HG02678 (cell line): ENCODE data around the gene CCN5.

ENCODE experiments used
- ATAC-seq: cut with Tn5 transposase; IDR thresholded peaks from one replicate; pipeline ENCODE4 v1.9.1; 2021; ENCODE audit warnings: mild to moderate bottlenecking, moderate library complexity; ENCODE audit not compliant: unreplicated experiment

CCN5 gene

DNA sequence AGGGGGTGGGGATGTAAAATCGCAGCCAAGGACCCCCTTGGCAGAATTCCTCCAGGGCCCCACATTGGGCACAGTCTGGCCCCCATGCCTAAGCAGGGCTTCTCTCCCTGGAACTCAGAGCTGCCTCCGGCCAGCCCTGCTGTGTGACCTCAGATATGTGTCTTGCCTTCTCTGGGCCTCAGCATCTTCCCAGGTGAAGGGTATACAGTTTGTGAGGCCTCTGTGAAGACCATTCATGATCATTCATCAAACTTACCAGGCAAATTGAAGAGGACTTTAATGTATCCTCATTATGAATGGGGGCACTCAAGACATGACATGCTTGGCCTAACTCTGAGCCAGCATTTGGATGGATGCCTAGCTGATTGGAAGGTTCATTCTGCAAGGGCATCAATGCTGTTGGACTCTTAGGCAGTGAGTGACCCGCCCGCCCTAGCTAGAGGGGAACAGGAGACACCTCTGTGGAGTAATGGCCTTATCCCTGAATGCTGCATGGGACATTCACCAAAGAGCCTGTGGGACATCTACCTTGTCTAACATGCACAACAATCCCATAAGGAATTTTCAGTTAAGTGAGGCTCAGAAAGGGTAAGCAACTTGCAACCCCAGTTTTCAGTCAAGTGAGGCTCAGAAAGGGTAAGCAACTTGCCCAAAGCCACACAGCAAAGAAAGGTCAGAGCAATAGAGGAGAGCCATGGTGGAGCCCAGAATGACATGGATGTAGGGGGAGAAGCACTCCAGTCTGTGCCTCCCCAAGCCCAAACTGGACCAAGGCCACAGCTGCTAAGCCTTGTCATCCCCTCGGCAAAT is 535 bp downstream of the CCN5 start:
- no peak for ATAC-seq

- no peak for ATAC-seq
These were observed 1.3 kb downstream of the CCN5 start for GRCh38 chr20:44716309-44717106.

DNA sequence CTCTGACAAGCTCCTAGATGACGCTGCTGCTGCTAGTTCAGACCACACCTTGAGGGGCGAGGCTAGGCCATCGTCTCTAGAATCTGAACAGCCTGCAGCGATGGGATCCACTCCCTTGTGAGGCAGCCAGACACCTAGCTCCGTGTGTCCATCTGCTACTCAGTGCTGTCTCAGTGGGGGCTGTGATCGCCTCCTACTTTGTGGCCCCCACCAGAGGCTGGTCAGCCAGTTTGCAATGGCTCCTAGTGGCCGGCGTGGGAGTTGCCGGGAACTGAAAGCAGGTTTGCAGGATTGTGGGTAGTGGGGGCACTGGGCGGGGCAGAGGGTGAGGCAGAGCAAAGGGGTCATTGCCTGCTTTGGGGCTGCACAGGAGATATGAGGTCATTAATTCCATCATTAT is 2.8 kb downstream of the CCN5 start:
- no peak for ATAC-seq

GRCh38 chr20:44719841-44720240 is 4.7 kb downstream of the CCN5 start:
- ATAC-seq: no peak

DNA sequence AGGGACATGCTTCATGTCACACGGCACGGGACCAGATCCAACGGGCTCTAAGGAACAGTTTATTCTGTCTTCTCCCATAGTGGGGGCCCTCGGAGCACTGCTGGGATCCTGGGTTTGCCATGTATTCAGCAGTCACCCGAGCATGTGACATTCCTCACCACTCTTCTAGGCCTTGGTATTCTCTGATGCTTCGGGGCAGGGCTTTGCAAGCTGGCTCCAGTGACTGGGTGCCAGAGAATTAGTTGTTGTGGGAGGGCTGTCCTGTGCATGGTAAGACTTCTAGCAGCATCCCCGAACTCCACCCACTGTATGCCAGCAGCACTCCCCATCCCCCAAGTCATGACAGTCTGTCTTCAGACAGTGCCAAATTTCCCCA is 5.4 kb downstream of the CCN5 start:
- no peak for ATAC-seq

DNA sequence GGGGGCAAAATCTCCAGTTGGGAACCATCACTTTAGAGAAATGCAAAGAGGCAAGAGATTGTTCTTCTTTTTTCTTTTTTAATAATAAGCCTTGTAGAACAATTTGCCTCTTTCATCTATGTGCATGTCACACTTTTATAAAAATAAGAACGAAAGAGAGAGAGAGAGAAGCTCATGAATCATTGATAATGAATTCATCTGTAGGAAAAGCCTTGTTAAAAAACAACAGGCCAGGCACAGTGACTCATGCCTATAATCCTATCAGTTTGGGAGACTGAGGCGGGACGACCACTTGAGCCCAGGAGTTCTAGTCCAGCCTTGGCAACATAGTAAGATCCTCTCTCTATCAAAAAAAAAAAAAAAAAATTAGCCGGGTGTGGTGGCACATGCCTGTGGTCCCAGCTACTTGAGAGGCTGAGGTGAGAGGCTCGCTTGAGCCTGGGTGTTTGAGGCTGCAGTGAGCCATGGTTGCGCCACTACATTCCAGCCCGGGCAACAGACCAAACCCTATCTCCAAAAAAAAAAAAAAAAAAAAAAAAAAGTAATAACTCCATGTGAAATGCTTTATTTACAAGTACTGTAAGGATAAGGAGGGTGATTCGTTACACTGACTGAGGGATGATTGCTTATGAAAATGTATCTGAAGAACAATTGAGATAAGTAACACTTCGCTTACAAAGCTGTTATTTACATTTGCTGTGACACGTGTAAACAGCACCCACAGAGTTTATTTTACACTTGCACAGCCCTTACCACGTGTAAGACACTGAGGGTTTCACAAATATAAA is 6.0 kb downstream of the CCN5 start:
- ATAC-seq: no peak

DNA sequence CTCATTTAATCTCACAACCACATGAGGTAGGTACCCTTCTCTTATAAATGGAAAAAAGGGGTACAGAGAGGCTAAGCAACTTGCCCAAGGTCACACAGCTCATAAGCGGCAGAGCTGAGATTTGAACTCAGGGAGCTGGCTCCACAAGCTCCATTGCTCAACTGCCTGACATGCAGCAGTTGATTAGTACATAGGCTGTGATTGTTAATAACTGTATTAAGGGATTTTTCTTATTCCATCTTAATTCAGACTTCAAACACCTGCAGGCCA is 6.6 kb downstream of the CCN5 start:
- no peak for ATAC-seq

DNA sequence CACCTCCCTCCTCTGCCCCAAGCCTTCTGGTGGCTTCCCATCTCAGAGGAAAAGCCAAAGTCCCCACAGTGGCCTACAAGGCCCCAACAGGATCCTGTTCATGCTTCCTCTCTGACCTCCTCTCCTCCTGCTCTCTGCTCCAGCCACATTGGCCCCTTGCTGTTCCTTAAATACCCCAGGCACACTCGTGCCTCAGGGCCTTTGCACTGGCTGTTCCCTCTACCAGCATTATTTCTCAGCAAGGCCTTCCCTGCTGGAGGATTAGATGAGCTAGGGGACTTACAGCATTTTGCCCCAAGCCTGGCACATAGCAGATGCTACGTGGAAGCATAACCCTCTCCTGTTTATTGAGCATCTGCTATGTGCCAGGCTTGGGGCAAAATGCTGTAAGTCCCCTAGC is 7.8 kb downstream of the CCN5 start:
- no peak for ATAC-seq

DNA sequence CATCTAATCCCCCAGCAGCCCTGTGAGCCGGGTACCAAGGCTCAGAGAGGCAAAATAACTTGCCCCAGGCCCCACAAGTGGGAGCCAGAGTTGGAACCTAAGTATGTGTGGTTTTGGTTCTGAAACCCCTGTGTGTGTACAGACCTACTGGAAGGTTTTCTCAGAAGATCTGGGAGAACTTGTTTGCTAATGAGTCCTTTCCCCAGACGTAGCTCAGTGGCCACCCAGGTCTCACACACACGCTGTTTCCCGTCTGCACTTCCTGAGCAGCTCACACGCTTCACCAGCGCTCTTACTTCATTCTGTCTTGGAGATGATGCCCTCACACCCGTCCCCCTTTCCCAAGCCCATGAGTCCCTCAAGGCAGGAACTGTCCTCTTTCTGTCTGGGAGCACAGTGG is 8.2 kb downstream of the CCN5 start:
- ATAC-seq: no peak

- ATAC-seq: no peak
These were observed 8.7 kb downstream of the CCN5 start for GRCh38 chr20:44723798-44724362.

GRCh38 chr20:44724423-44725091 is 9.4 kb downstream of the CCN5 start:
- no peak for ATAC-seq

DNA sequence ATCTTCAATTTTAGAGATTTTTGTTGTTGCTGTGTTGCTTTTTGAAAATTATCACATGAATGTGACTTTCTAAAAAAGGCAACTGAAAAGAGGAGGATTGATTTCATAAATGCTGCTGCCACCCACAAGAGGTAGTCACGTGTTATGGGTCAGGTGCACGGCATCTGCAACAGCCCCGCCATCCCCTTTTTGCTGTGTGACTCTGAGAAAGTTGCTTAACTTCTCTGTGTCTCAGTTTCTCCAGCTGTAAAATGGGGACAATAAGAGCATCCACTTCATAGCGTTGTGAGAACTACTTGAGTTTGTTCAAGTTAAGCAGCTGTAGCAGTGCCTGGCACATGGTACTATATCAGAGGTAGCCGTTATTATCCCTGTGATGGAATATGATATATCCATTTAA is 10.7 kb downstream of the CCN5 start:
- no peak for ATAC-seq

- ATAC-seq: no peak
These were observed 11.9 kb downstream of the CCN5 start for GRCh38 chr20:44727039-44727438.

- no peak for ATAC-seq
These were observed 12.5 kb downstream of the CCN5 start for GRCh38 chr20:44727651-44728050.

- no peak for ATAC-seq
These were observed 13.8 kb downstream of the CCN5 start for GRCh38 chr20:44728801-44729443.

GRCh38 chr20:44730441-44730840 is 15.3 kb downstream of the CCN5 start:
- ATAC-seq: no peak

- ATAC-seq: no peak
These were observed 16.5 kb downstream of the CCN5 start for GRCh38 chr20:44731657-44732056.

DNA sequence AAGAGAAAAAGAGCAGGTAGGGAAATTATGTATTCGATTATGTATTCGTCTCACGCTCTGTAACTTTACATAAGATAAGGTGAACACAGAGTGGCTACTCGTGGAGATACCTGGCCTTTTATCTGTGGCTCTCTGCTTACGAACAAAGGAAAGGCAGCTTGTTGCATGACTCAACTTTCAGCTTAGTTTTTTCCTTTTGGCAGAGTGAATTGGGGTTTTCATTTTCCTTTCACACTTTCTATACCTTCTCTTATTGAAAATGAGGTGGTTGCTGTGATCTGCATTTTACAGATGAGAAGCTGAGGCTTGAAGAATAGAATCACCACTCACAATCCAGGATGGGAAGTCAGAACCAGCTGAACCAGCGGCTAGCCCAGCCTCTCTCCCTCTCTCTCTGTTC is 17.2 kb downstream of the CCN5 start:
- no peak for ATAC-seq

GRCh38 chr20:44733341-44734069 is 18.3 kb downstream of the CCN5 start:
- no peak for ATAC-seq

- no peak for ATAC-seq
These were observed 19.8 kb downstream of the CCN5 start for GRCh38 chr20:44734938-44735337.
